ENCODE data around the gene EFL1.

Gene EFL1

DNA sequence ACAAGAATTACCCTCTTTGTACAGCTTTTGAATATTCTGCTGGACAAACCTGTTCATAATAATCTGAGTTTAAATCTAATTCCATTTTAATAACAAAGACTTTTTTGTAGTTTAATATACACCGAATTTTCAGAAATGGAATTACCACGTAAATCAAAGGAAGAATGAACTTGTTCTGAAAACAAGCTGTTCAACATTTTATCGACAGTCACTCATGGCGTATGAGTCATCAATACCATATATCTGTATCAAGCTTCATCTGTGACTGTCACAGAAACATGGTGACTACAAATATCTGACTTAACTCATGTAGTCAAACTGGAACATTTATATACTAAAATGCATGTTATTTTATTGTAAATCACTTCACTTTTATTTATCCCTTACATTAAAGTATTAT, 90.0 kb downstream of the EFL1 start:
- no peaks in the 10 kb centered on the region for H3K4me1 ChIP-seq (ENCODE audit: control insufficient read depth, insufficient read depth, low read length)
- 0 out of 3 replicates have a peak, but pooled peaks cover 0 to 4% of the 10 kb centered on the region in 2 experiments for H3K36me3 ChIP-seq (ENCODE audit: control insufficient read depth in 2 of 2, insufficient read depth in 1 of 2, low read length in 2 of 2)
- no peak for TF ChIP-seq KLF1 (tag by site-specific recombination; IDR thresholded peaks at IDR 0.05)
- TF ChIP-seq, protein P1, sequence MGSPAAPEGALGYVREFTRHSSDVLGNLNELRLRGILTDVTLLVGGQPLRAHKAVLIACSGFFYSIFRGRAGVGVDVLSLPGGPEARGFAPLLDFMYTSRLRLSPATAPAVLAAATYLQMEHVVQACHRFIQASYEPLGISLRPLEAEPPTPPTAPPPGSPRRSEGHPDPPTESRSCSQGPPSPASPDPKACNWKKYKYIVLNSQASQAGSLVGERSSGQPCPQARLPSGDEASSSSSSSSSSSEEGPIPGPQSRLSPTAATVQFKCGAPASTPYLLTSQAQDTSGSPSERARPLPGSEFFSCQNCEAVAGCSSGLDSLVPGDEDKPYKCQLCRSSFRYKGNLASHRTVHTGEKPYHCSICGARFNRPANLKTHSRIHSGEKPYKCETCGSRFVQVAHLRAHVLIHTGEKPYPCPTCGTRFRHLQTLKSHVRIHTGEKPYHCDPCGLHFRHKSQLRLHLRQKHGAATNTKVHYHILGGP (tag by site-specific recombination; IDR thresholded peaks at IDR 0.05) = no peak
- no peak for TF ChIP-seq ZNF132 (tag by site-specific recombination; IDR thresholded peaks at IDR 0.05; ENCODE audit: borderline replicate concordance)
- H3K27ac ChIP-seq (ENCODE audit: extremely low read depth, low read depth, low read length) = no peak overlapping the region
- H3K4me3 ChIP-seq (ENCODE audit: low read depth, low read length) = no peak overlapping the region
- H3K9me3 ChIP-seq (ENCODE audit: control insufficient read depth, insufficient read depth, low read depth, low read length) = no peaks in the 10 kb centered on the region
- ChIA-PET POLR2A (no interaction called here), CTCF (interaction anchor here (0.5 to 1.3 kb wide), 4 partner anchors 55 to 836 kb away, joined by 3 to 4 read pairs (median 3); no protein-coding TSS in a partner anchor)

DNA sequence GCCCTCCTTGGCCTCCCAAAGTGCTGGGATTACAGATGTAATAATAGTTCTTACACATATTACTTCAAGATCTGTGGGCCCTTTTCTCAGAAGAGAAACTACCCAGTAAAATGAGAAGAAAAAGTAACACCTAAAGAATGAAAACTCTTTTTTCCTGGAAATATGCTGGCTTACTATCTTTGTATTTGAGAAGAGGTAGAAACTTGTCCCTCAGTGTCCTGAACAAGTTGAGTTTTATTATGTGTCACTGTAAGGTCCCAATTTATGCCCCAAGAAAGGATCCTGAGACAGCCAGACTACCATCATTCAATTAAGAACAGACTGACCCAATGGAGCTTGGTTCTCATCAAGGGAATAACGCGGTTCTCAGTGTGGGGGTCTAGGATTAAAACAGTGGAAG, 93.8 kb downstream of the EFL1 start:
- Histone ChIP-seq H3K4me3 (ENCODE audit: low read depth, low read length) (no peak overlapping the region), H3K27ac (ENCODE audit: extremely low read depth, low read depth, low read length) (no peak overlapping the region), H3K36me3 (ENCODE audit: control insufficient read depth in 2 of 2, insufficient read depth in 1 of 2, low read length in 2 of 2) (peaks cover 2 to 4% of the 10 kb centered on the region in 2 experiments; a peak in 1 of 3 replicates), H3K9me3 (ENCODE audit: control insufficient read depth, insufficient read depth, low read depth, low read length) (no peaks in the 10 kb centered on the region), H3K4me1 (ENCODE audit: control insufficient read depth, insufficient read depth, low read length) (no peaks in the 10 kb centered on the region)
- ChIA-PET POLR2A (no interaction called here), CTCF (interaction anchor here (1.0 to 1.2 kb wide), 4 partner anchors 19 to 688 kb away, joined by 3 read pairs; no protein-coding TSS in a partner anchor)
- TF ChIP-seq ZNF132 (tag by site-specific recombination; IDR thresholded peaks at IDR 0.05; ENCODE audit: borderline replicate concordance) (no peak), MEIS1 (CRISPR knock-in tag; IDR thresholded peaks at IDR 0.05; ENCODE audit: borderline replicate concordance) (no peak), ZNF223 (tag by site-specific recombination; IDR thresholded peaks at IDR 0.05) (no peak), ZNF623 (tag by site-specific recombination; IDR thresholded peaks at IDR 0.05) (no peak), ZNF302 (tag by site-specific recombination; IDR thresholded peaks at IDR 0.05; ENCODE audit: low read depth) (no peak), ZNF600 (tag by site-specific recombination; IDR thresholded peaks at IDR 0.05) (no peak), ZNF354C (tag by site-specific recombination; IDR thresholded peaks at IDR 0.05; ENCODE audit: borderline replicate concordance, low read depth) (no peak), GFI1B (tag by site-specific recombination; IDR thresholded peaks at IDR 0.05) (no peak)
- TF ChIP-seq, protein P2, sequence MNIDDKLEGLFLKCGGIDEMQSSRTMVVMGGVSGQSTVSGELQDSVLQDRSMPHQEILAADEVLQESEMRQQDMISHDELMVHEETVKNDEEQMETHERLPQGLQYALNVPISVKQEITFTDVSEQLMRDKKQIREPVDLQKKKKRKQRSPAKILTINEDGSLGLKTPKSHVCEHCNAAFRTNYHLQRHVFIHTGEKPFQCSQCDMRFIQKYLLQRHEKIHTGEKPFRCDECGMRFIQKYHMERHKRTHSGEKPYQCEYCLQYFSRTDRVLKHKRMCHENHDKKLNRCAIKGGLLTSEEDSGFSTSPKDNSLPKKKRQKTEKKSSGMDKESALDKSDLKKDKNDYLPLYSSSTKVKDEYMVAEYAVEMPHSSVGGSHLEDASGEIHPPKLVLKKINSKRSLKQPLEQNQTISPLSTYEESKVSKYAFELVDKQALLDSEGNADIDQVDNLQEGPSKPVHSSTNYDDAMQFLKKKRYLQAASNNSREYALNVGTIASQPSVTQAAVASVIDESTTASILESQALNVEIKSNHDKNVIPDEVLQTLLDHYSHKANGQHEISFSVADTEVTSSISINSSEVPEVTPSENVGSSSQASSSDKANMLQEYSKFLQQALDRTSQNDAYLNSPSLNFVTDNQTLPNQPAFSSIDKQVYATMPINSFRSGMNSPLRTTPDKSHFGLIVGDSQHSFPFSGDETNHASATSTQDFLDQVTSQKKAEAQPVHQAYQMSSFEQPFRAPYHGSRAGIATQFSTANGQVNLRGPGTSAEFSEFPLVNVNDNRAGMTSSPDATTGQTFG (tag by site-specific recombination; IDR thresholded peaks at IDR 0.05; ENCODE audit: borderline replicate concordance) = no peak
- TF ChIP-seq, protein P3, sequence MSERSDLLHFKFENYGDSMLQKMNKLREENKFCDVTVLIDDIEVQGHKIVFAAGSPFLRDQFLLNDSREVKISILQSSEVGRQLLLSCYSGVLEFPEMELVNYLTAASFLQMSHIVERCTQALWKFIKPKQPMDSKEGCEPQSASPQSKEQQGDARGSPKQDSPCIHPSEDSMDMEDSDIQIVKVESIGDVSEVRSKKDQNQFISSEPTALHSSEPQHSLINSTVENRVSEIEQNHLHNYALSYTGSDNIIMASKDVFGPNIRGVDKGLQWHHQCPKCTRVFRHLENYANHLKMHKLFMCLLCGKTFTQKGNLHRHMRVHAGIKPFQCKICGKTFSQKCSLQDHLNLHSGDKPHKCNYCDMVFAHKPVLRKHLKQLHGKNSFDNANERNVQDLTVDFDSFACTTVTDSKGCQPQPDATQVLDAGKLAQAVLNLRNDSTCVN (tag by site-specific recombination; optimal IDR thresholded peaks at IDR 0.05) = no peak

DNA sequence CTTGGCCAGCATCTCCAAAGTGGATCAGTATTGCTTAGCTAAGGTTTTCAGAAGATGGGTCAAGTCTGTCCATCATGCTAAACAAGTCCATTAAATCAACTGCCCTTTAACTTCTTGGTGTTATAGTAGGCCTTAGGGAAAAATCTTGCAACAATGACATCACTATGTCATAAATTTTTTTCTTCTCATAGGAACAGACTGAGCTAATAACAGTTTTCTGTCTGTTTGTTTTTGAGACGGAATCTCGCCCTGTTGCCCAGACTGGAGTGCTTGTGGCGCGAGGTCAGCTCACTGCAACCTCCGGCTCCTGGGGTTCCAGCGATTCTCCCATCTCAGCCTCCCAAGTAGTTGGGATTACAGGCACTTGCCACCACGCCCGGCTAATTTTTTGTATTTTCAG, 94.2 kb downstream of the EFL1 start:
- H3K4me3 ChIP-seq (ENCODE audit: low read depth, low read length) = no peak overlapping the region
- H3K9me3 ChIP-seq (ENCODE audit: control insufficient read depth, insufficient read depth, low read depth, low read length) = no peaks in the 10 kb centered on the region
- H3K27ac ChIP-seq (ENCODE audit: extremely low read depth, low read depth, low read length) = no peak overlapping the region
- CTCF ChIA-PET = interaction anchor here (1.0 to 1.2 kb wide), 3 partner anchors 28 to 688 kb away, joined by 3 read pairs; no protein-coding TSS in a partner anchor
- H3K4me1 ChIP-seq (ENCODE audit: control insufficient read depth, insufficient read depth, low read length) = no peaks in the 10 kb centered on the region
- POLR2A ChIA-PET = no interaction called here
- H3K36me3 ChIP-seq (ENCODE audit: control insufficient read depth in 2 of 2, insufficient read depth in 1 of 2, low read length in 2 of 2) = peaks cover 4 to 7% of the 10 kb centered on the region in 2 experiments; a peak in 1 of 3 replicates
- TF ChIP-seq, protein P4, sequence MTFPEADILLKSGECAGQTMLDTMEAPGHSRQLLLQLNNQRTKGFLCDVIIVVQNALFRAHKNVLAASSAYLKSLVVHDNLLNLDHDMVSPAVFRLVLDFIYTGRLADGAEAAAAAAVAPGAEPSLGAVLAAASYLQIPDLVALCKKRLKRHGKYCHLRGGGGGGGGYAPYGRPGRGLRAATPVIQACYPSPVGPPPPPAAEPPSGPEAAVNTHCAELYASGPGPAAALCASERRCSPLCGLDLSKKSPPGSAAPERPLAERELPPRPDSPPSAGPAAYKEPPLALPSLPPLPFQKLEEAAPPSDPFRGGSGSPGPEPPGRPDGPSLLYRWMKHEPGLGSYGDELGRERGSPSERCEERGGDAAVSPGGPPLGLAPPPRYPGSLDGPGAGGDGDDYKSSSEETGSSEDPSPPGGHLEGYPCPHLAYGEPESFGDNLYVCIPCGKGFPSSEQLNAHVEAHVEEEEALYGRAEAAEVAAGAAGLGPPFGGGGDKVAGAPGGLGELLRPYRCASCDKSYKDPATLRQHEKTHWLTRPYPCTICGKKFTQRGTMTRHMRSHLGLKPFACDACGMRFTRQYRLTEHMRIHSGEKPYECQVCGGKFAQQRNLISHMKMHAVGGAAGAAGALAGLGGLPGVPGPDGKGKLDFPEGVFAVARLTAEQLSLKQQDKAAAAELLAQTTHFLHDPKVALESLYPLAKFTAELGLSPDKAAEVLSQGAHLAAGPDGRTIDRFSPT (tag by site-specific recombination; IDR thresholded peaks at IDR 0.05) = 0 out of 2 replicates have a peak, but pooled peaks have one; percentile 21
- TF ChIP-seq ZNF664 (tag by site-specific recombination; IDR thresholded peaks at IDR 0.05) (no peak), ZNF423 (tag by site-specific recombination; IDR thresholded peaks at IDR 0.05) (no peak), ZNF239 (tag by site-specific recombination; IDR thresholded peaks at IDR 0.05) (no peak)
- TF ChIP-seq, protein P5, sequence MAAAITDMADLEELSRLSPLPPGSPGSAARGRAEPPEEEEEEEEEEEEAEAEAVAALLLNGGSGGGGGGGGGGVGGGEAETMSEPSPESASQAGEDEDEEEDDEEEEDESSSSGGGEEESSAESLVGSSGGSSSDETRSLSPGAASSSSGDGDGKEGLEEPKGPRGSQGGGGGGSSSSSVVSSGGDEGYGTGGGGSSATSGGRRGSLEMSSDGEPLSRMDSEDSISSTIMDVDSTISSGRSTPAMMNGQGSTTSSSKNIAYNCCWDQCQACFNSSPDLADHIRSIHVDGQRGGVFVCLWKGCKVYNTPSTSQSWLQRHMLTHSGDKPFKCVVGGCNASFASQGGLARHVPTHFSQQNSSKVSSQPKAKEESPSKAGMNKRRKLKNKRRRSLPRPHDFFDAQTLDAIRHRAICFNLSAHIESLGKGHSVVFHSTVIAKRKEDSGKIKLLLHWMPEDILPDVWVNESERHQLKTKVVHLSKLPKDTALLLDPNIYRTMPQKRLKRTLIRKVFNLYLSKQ (tag by site-specific recombination; IDR thresholded peaks at IDR 0.05; ENCODE audit: borderline replicate concordance) = no peak
- TF ChIP-seq, protein P2 (tag by site-specific recombination; IDR thresholded peaks at IDR 0.05; ENCODE audit: borderline replicate concordance) = no peak
